HG03139 (cell line): ENCODE measurements around the gene ZNF408.

Source experiments
- ATAC-seq: cut with Tn5 transposase; IDR thresholded peaks from one replicate; pipeline ENCODE4 v1.9.1; 2021; ENCODE audit not compliant: unreplicated experiment

Gene ZNF408

GRCh38 chr11:46725338-46726205, 24.7 kb downstream of the ZNF408 start:
- no peak for ATAC-seq

GRCh38 chr11:46726206-46726862, 25.5 kb downstream of the ZNF408 start:
- ATAC-seq, result no peak

GRCh38 chr11:46727952-46728658, 27.3 kb downstream of the ZNF408 start:
- no peak for ATAC-seq

- ATAC-seq, result no peak
Observed at GRCh38 chr11:46728659-46729040, 27.8 kb downstream of the ZNF408 start.

GRCh38 chr11:46729110-46730027, 28.5 kb downstream of the ZNF408 start:
- ATAC-seq, result no peak

GRCh38 chr11:46731545-46731944, 30.7 kb downstream of the ZNF408 start:
- no peak for ATAC-seq

GRCh38 chr11:46733234-46733633, 32.4 kb downstream of the ZNF408 start:
- no peak for ATAC-seq

- no peak for ATAC-seq
Observed at GRCh38 chr11:46736146-46736545, 35.3 kb downstream of the ZNF408 start.

- no peak for ATAC-seq
Observed at GRCh38 chr11:46736615-46737014, 35.8 kb downstream of the ZNF408 start.

GRCh38 chr11:46737699-46738098, 36.9 kb downstream of the ZNF408 start:
- ATAC-seq, result no peak

GRCh38 chr11:46738887-46739286, 38.1 kb downstream of the ZNF408 start:
- no peak for ATAC-seq

GRCh38 chr11:46741600-46742484, 41.0 kb downstream of the ZNF408 start:
- ATAC-seq, result no peak

- ATAC-seq, result no peak
Observed at GRCh38 chr11:46743043-46743442, 42.2 kb downstream of the ZNF408 start.

GRCh38 chr11:46743693-46744339, 43.0 kb downstream of the ZNF408 start:
- ATAC-seq, result no peak

- no peak for ATAC-seq
Observed at GRCh38 chr11:46745328-46745727, 44.5 kb downstream of the ZNF408 start.

- no peak for ATAC-seq
Observed at GRCh38 chr11:46745995-46746394, 45.2 kb downstream of the ZNF408 start.

- ATAC-seq, result no peak
Observed at GRCh38 chr11:46747150-46747549, 46.3 kb downstream of the ZNF408 start.
